Uterus (tissue), 2 donors: ENCODE data around the gene DTX4.

Source experiments
- CTCF ChIP-seq, 4 experiments: fragments of 200-600 bp in 2 of 4; fragments of 450-650 bp in 2 of 4; sonication (generic) in 2 of 4; IDR thresholded peaks; one replicate each; pipeline ENCODE4 v1.5.1; 2016 to 2019; ENCODE audit warnings: antibody characterized with exemption in 4 of 4, mild to moderate bottlenecking in 2 of 4, moderate library complexity in 1 of 4
- POLR2A ChIP-seq, 2 donors: fragments of 450-650 bp; IDR thresholded peaks; one replicate each; pipeline ENCODE4 v1.6.1; 2016; ENCODE audit warnings: antibody characterized with exemption in 2 of 2, mild to moderate bottlenecking in 1 of 2, moderate library complexity in 1 of 2

- TF ChIP-seq CTCF (IDR thresholded peaks at IDR 0.05) (no peak), POLR2A (IDR thresholded peaks at IDR 0.05) (no peak)
These were observed 41.1 kb downstream of the DTX4 start, which contains the start of gene MPEG1 for GRCh38 chr11:59212744-59213631.
